DMS79 (cell line): ENCODE results near the gene PLPP3.

Source experiments
- DNase-seq: peaks from one replicate; lab custom pipeline; 2025; lab: John Stamatoyannopoulos, UW

The PLPP3 gene

GRCh38 chr1:56576880-56577405 lies 2.4 kb downstream of the PLPP3 start:
- DNase-seq, result peak; percentile 15

GRCh38 chr1:56575865-56576264 lies 3.5 kb downstream of the PLPP3 start:
- no peak for DNase-seq

GRCh38 chr1:56574794-56575193 lies 4.6 kb downstream of the PLPP3 start:
- no peak for DNase-seq

- no peak for DNase-seq
These were observed 6.1 kb downstream of the PLPP3 start for GRCh38 chr1:56573311-56573710.

- DNase-seq, result no peak
These were observed 6.9 kb downstream of the PLPP3 start for GRCh38 chr1:56572334-56573050.

GRCh38 chr1:56571448-56571847 lies 7.9 kb downstream of the PLPP3 start:
- DNase-seq, result no peak

- DNase-seq, result peak; percentile 55
These were observed 8.4 kb downstream of the PLPP3 start for GRCh38 chr1:56570924-56571372.

- DNase-seq, result no peak
These were observed 9.7 kb downstream of the PLPP3 start for GRCh38 chr1:56569661-56570060.

GRCh38 chr1:56566994-56567393 lies 12.4 kb downstream of the PLPP3 start:
- DNase-seq, result no peak

GRCh38 chr1:56566061-56566744 lies 13.2 kb downstream of the PLPP3 start:
- no peak for DNase-seq

GRCh38 chr1:56564615-56565014 lies 14.7 kb downstream of the PLPP3 start:
- no peak for DNase-seq

- DNase-seq, result no peak
These were observed 15.8 kb downstream of the PLPP3 start for GRCh38 chr1:56563568-56563967.

GRCh38 chr1:56562891-56563452 lies 16.4 kb downstream of the PLPP3 start:
- DNase-seq, result no peak

- no peak for DNase-seq
These were observed 17.9 kb downstream of the PLPP3 start for GRCh38 chr1:56561227-56562019.

GRCh38 chr1:56557746-56558145 lies 21.6 kb downstream of the PLPP3 start:
- no peak for DNase-seq

- no peak for DNase-seq
These were observed 23.9 kb downstream of the PLPP3 start for GRCh38 chr1:56555448-56555847.

- DNase-seq, result no peak
These were observed 26.3 kb downstream of the PLPP3 start for GRCh38 chr1:56553046-56553445.

GRCh38 chr1:56552349-56552748 lies 27.0 kb downstream of the PLPP3 start:
- no peak for DNase-seq

- peak; percentile 81 for DNase-seq
These were observed 27.7 kb downstream of the PLPP3 start for GRCh38 chr1:56551691-56552090.

- no peak for DNase-seq
These were observed 28.5 kb downstream of the PLPP3 start for GRCh38 chr1:56550859-56551188.

- DNase-seq, result no peak
These were observed 29.1 kb downstream of the PLPP3 start for GRCh38 chr1:56550138-56550858.

GRCh38 chr1:56548571-56548970 lies 30.8 kb downstream of the PLPP3 start:
- no peak for DNase-seq
